Upper lobe of left lung (tissue), 4 donors: ENCODE measurements around the gene OGDH.

Experiments
- CTCF ChIP-seq, 6 experiments: fragments of 450-650 bp in 4 of 6; fragments of 200-600 bp in 2 of 6; sonication (generic) in 2 of 6; IDR thresholded peaks; one replicate each; pipeline ENCODE4 v1.5.1; 2016 to 2019; ENCODE audit warnings: antibody characterized with exemption in 6 of 6
- EP300 ChIP-seq, 4 donors: sonication (generic); formaldehyde crosslinking; IDR thresholded peaks; one replicate each; pipeline ENCODE4 v1.5.1; 2017; ENCODE audit warnings: antibody characterized with exemption in 4 of 4, control low read depth in 2 of 4
- POLR2A ChIP-seq, 4 donors: fragments of 450-650 bp; IDR thresholded peaks; one replicate each; pipeline ENCODE4 v1.5.1; 2016 to 2017; ENCODE audit warnings: antibody characterized with exemption in 4 of 4, mild to moderate bottlenecking in 2 of 4

GRCh38 chr7:44603193-44603592 lies 3.2 kb upstream of the OGDH start:
- no peak for TF ChIP-seq CTCF (IDR thresholded peaks at IDR 0.05)
- no peak for TF ChIP-seq POLR2A (IDR thresholded peaks at IDR 0.05)
- TF ChIP-seq EP300 (IDR thresholded peaks at IDR 0.05): no peak
